Peyer's patch (tissue), 4 donors: ENCODE data around the gene ASPSCR1.

ENCODE experiments used
- POLR2A ChIP-seq, 2 donors: fragments of 450-650 bp; IDR thresholded peaks; one replicate each; pipeline ENCODE4 v1.5.1; 2017; ENCODE audit warnings: antibody characterized with exemption in 2 of 2, mild to moderate bottlenecking in 2 of 2, moderate library complexity in 2 of 2
- TF ChIP-seq, protein P1 (sequence below), 6 experiments: fragments of 450-650 bp in 4 of 6; fragments of 200-600 bp in 2 of 6; sonication (generic) in 1 of 6; IDR thresholded peaks; one replicate each; pipeline ENCODE4 v1.5.1; 2017 to 2019; ENCODE audit warnings: antibody characterized with exemption in 6 of 6, mild to moderate bottlenecking in 3 of 6, moderate library complexity in 1 of 6

DNA sequence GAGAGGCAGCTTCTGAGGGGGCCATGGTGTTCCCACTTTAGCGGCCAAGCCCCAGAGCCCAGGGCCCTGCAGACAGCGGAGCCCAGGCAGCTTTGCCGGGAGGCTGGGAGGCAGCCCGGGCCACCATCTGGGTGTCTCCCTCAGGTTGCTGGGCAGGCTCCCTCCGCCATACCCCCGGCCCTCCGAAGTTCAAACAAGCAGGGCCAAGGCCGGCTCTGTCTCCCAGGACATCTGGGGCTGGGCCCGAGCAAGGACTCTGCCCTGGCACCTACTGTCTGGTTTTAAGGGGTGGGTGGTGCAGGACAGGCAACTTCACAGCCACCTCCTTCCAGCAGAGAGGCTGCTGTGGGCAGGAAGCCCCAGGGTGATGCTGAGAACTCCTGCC, 85.5 kb downstream of the ASPSCR1 start:
- TF ChIP-seq, protein P1, sequence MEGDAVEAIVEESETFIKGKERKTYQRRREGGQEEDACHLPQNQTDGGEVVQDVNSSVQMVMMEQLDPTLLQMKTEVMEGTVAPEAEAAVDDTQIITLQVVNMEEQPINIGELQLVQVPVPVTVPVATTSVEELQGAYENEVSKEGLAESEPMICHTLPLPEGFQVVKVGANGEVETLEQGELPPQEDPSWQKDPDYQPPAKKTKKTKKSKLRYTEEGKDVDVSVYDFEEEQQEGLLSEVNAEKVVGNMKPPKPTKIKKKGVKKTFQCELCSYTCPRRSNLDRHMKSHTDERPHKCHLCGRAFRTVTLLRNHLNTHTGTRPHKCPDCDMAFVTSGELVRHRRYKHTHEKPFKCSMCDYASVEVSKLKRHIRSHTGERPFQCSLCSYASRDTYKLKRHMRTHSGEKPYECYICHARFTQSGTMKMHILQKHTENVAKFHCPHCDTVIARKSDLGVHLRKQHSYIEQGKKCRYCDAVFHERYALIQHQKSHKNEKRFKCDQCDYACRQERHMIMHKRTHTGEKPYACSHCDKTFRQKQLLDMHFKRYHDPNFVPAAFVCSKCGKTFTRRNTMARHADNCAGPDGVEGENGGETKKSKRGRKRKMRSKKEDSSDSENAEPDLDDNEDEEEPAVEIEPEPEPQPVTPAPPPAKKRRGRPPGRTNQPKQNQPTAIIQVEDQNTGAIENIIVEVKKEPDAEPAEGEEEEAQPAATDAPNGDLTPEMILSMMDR (IDR thresholded peaks at IDR 0.05), result no peak
- TF ChIP-seq POLR2A (IDR thresholded peaks at IDR 0.05), result no peak
